ENCODE data around the gene LOXHD1.

DNA sequence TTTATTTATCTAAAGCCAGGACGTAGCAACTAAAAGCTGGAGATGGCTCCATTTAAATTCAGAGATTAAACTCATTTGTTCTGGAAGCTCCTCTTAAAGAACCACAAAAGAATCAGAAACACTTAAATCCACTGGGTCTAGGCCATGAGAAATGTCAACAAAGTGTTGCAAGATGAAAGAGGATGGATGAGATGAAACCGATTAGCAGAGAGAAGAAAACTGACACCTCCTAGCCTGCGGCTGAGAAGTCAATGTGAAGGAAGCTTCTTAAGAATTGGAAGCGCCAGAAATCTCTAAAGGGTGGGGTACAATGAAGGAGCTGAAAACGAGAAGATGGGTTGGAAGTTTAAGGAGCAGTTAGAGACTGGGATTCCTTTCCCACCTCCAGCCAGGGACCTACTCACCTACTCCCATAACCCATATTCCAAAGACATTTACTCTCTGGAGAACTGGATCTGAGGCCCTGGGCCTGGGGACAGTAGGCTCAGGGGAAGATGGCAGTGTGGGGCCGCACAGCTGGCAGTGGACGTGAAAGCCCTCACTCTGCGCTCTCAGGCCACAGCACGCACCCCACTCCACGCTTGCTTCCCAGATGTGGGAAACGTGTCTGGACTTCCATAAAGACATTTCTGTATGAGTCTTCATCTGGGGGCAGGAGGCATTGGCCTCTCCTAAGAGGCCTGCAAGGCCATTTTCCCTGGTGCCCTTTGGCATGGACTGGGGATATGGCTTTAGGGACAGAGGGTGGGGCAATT, 188.4 kb downstream of the LOXHD1 start:
- TF ChIP-seq, protein P1, sequence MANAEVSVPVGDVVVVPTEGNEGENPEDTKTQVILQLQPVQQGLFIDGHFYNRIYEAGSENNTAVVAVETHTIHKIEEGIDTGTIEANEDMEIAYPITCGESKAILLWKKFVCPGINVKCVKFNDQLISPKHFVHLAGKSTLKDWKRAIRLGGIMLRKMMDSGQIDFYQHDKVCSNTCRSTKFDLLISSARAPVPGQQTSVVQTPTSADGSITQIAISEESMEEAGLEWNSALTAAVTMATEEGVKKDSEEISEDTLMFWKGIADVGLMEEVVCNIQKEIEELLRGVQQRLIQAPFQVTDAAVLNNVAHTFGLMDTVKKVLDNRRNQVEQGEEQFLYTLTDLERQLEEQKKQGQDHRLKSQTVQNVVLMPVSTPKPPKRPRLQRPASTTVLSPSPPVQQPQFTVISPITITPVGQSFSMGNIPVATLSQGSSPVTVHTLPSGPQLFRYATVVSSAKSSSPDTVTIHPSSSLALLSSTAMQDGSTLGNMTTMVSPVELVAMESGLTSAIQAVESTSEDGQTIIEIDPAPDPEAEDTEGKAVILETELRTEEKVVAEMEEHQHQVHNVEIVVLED (CRISPR knock-in tag; IDR thresholded peaks at IDR 0.05; ENCODE audit: borderline replicate concordance) = no peak
- TF ChIP-seq SRF (IDR thresholded peaks at IDR 0.05; ENCODE audit: low read depth, low read length) = no peak
- no peak for TF ChIP-seq BHLHE40 (IDR thresholded peaks at IDR 0.05; ENCODE audit: low read length)
- TF ChIP-seq FOXC1 (CRISPR knock-in tag; IDR thresholded peaks at IDR 0.05; ENCODE audit: borderline replicate concordance) = no peak
- no peak for TF ChIP-seq CAMTA2 (CRISPR knock-in tag; IDR thresholded peaks at IDR 0.05; ENCODE audit: borderline replicate concordance)
- TF ChIP-seq ZNF367 (CRISPR knock-in tag; IDR thresholded peaks at IDR 0.05; ENCODE audit: borderline replicate concordance) = no peak
